HL-60 (cell line): Measurements from ENCODE around the gene LRRC73.

ENCODE experiments used
- TF ChIP-seq, protein P1 (sequence below): IDR thresholded peaks from one replicate; pipeline ENCODE4 v1.5.1; 2011; ENCODE audit warnings: low read length, control low read depth, inconsistent platforms; ENCODE audit not compliant: insufficient read depth
- TF ChIP-seq, protein P2 (sequence below): IDR thresholded peaks from 2 replicates; pipeline ENCODE4 v1.6.1; 2012; ENCODE audit warnings: low read depth; ENCODE audit not compliant: insufficient replicate concordance

DNA sequence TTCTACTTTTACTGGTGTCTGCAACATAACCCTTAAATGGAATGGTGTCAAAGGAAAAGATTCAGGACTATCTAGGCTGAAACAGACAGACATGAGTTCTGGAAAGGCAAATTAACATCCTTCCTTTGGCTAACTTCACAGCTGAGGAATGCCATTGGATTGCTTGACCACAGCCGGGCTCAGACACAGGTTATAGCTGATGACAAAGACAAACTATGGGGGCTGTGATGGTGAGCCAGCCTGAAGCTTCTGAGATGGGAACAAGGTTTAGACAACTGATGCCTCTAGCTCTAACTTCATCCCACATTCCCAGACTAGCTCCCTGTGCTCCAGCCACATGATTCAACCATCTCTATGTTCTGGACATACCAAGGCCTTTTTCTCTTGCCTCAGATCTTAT lies 22.1 kb upstream of the LRRC73 start:
- TF ChIP-seq, protein P1, sequence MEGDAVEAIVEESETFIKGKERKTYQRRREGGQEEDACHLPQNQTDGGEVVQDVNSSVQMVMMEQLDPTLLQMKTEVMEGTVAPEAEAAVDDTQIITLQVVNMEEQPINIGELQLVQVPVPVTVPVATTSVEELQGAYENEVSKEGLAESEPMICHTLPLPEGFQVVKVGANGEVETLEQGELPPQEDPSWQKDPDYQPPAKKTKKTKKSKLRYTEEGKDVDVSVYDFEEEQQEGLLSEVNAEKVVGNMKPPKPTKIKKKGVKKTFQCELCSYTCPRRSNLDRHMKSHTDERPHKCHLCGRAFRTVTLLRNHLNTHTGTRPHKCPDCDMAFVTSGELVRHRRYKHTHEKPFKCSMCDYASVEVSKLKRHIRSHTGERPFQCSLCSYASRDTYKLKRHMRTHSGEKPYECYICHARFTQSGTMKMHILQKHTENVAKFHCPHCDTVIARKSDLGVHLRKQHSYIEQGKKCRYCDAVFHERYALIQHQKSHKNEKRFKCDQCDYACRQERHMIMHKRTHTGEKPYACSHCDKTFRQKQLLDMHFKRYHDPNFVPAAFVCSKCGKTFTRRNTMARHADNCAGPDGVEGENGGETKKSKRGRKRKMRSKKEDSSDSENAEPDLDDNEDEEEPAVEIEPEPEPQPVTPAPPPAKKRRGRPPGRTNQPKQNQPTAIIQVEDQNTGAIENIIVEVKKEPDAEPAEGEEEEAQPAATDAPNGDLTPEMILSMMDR, result no peak
- TF ChIP-seq, protein P2, sequence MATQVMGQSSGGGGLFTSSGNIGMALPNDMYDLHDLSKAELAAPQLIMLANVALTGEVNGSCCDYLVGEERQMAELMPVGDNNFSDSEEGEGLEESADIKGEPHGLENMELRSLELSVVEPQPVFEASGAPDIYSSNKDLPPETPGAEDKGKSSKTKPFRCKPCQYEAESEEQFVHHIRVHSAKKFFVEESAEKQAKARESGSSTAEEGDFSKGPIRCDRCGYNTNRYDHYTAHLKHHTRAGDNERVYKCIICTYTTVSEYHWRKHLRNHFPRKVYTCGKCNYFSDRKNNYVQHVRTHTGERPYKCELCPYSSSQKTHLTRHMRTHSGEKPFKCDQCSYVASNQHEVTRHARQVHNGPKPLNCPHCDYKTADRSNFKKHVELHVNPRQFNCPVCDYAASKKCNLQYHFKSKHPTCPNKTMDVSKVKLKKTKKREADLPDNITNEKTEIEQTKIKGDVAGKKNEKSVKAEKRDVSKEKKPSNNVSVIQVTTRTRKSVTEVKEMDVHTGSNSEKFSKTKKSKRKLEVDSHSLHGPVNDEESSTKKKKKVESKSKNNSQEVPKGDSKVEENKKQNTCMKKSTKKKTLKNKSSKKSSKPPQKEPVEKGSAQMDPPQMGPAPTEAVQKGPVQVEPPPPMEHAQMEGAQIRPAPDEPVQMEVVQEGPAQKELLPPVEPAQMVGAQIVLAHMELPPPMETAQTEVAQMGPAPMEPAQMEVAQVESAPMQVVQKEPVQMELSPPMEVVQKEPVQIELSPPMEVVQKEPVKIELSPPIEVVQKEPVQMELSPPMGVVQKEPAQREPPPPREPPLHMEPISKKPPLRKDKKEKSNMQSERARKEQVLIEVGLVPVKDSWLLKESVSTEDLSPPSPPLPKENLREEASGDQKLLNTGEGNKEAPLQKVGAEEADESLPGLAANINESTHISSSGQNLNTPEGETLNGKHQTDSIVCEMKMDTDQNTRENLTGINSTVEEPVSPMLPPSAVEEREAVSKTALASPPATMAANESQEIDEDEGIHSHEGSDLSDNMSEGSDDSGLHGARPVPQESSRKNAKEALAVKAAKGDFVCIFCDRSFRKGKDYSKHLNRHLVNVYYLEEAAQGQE, result no peak
